Upper lobe of left lung (tissue), 6 donors: ENCODE measurements around the gene ZIC4. TPM values are rescaled to one million over a fixed set of nuclear protein-coding genes. Genes with fewer than 3 reads are reported as not detected.

ENCODE experiments used
- ATAC-seq, 2 donors: fragments of 200-7000 bp; cut with Tn5 transposase; one replicate each; pipeline ENCODE4 v1.9.1; 2022; ENCODE audit warnings: mild to moderate bottlenecking in 2 of 2, moderate library complexity in 2 of 2; ENCODE audit not compliant: low FRiP score in 2 of 2
- DNase-seq, 2 donors: peaks; one replicate each; pipeline ENCODE4 v3.0.0-alpha.2; 2019 to 2020
- H3K27ac ChIP-seq, 4 donors: fragments of 200-600 bp; sonication (generic); one replicate each; pipeline ENCODE4 v1.5.1; 2016 to 2019
- H3K27me3 ChIP-seq, 4 donors: fragments of 200-600 bp; sonication (generic); one replicate each; pipeline ENCODE4 v1.5.1; 2017 to 2019
- H3K36me3 ChIP-seq, 4 donors: fragments of 200-600 bp; sonication (generic); one replicate each; pipeline ENCODE4 v1.5.1; 2016 to 2019
- H3K4me1 ChIP-seq, 4 donors: fragments of 200-600 bp; sonication (generic); one replicate each; pipeline ENCODE4 v1.5.1; 2018 to 2019
- H3K4me3 ChIP-seq, 4 donors: fragments of 200-600 bp; sonication (generic); one replicate each; pipeline ENCODE4 v1.5.1; 2017 to 2019; ENCODE audit warnings: mild to moderate bottlenecking in 2 of 4, moderate library complexity in 1 of 4
- H3K9me3 ChIP-seq, 4 donors: fragments of 200-600 bp; sonication (generic); one replicate each; pipeline ENCODE4 v1.5.1; 2018 to 2019
- EP300 ChIP-seq, 4 donors: sonication (generic); formaldehyde crosslinking; IDR thresholded peaks; one replicate each; pipeline ENCODE4 v1.5.1; 2017; ENCODE audit warnings: antibody characterized with exemption in 4 of 4, control low read depth in 2 of 4
- POLR2A ChIP-seq, 4 donors: fragments of 450-650 bp; IDR thresholded peaks; one replicate each; pipeline ENCODE4 v1.5.1; 2016 to 2017; ENCODE audit warnings: antibody characterized with exemption in 4 of 4, mild to moderate bottlenecking in 2 of 4
- POLR2AphosphoS5 ChIP-seq, 2 donors: sonication (generic); formaldehyde crosslinking; IDR thresholded peaks; one replicate each; pipeline ENCODE4 v1.5.1; 2017; ENCODE audit warnings: antibody characterized with exemption in 2 of 2
- WGBS, 2 donors: methylation state at CpG; one replicate each; pipeline ENCODE4 v1.1.5; 2017 to 2018; 5-methylcytosine and 5-hydroxymethylcytosine counted together
- total RNA-seq, 6 donors: library from RNA; depleted of rRNA in 4 of 6; stranded (reverse); fragments of >200 nt in 4 of 6; gene quantifications; one replicate each; pipeline versions ENCODE4 v1.1.0 to v1.2.1, GENCODE V29; 2016 to 2021
- TF ChIP-seq, protein P1 (sequence below), 6 experiments: fragments of 450-650 bp in 4 of 6; fragments of 200-600 bp in 2 of 6; sonication (generic) in 2 of 6; IDR thresholded peaks; one replicate each; pipeline ENCODE4 v1.5.1; 2016 to 2019; ENCODE audit warnings: antibody characterized with exemption in 6 of 6
- donor health status: DM: no; HTN: no; CAD: no; lungs with moderate emphysema.
- donor health status: DM: no; HTN: yes; CAD: no; lungs with severe emphysema.

ZIC4 gene
- total RNA-seq, 6 donors from 2014 or later = not detected

DNA sequence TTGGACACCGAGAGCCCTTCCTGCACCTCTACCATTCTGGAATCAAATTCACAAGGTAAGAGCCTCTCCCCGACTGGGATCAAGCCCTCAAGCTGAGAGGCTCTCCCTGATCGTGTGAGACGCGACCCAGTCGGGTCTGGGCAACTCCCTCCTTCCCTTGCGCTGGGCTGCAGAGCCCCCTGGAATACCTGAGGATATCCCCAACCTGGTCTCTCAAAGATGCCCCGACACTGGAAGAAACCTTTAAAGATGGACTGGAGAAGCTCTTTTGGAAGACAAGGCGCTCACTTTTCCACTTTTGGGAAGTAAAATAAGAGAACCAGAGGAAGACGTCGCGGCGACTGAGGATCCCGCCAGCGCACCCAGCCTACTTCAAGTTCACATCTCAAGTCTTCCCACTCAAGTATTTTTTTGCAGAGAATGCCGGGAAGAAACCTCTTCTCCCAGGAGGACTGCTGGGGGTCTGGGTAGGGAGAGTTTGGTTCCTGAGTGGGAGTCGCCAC is 33.8 kb downstream of the ZIC4 start:
- WGBS, 2 donors = 4 to 6% methylated on average over 16 to 17 of the region's 17 CpGs
- TF ChIP-seq POLR2A (IDR thresholded peaks at IDR 0.05) (no peak), EP300 (IDR thresholded peaks at IDR 0.05) (no peak), POLR2AphosphoS5 (IDR thresholded peaks at IDR 0.05) (no peak)
- TF ChIP-seq, protein P1, sequence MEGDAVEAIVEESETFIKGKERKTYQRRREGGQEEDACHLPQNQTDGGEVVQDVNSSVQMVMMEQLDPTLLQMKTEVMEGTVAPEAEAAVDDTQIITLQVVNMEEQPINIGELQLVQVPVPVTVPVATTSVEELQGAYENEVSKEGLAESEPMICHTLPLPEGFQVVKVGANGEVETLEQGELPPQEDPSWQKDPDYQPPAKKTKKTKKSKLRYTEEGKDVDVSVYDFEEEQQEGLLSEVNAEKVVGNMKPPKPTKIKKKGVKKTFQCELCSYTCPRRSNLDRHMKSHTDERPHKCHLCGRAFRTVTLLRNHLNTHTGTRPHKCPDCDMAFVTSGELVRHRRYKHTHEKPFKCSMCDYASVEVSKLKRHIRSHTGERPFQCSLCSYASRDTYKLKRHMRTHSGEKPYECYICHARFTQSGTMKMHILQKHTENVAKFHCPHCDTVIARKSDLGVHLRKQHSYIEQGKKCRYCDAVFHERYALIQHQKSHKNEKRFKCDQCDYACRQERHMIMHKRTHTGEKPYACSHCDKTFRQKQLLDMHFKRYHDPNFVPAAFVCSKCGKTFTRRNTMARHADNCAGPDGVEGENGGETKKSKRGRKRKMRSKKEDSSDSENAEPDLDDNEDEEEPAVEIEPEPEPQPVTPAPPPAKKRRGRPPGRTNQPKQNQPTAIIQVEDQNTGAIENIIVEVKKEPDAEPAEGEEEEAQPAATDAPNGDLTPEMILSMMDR (IDR thresholded peaks at IDR 0.05) = no peak
- no peak for DNase-seq
- peaks cover 0 to 2% (median 0%) of the 10 kb centered on the region in 4 donors for H3K9me3 ChIP-seq
- no peaks in the 10 kb centered on the region for H3K4me1 ChIP-seq
- no peak for ATAC-seq
- H3K36me3 ChIP-seq = no peaks in the 10 kb centered on the region
- H3K27ac ChIP-seq = no peak overlapping the region
- H3K4me3 ChIP-seq = no peak overlapping the region
- H3K27me3 ChIP-seq = peaks cover 0 to 38% (median 6%) of the 10 kb centered on the region in 4 donors

DNA sequence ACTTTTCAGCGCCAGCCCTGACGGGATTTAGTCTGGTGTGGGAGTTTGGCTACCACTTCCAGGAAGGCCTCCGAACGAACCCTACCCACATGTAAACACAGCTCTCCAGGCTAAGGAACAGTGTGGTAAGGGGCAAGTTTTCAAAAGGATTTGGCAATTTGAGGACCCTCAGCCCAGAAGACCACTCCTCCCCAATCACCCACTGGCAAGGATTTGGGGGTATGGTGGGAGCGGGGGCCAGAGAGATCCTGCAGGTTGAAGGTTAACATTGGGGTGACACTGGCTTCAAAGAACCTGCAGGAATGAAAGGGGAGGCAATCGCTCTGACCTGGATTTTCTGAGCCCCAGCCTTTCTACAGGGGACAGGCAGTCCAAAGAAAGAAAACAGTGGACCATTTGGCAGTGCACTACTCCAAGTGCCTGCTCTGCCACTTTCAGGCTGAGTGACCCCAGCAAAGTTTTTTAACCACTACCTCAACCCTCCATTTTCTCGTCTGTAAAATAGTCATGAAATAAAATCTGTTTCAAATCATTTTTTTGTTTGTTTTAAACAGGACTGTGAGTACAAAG is 34.5 kb downstream of the ZIC4 start:
- 13 to 14% methylated on average over 7 of the region's 7 CpGs for WGBS, 2 donors
- ATAC-seq = no peak
- no peaks in the 10 kb centered on the region for H3K9me3 ChIP-seq

DNA sequence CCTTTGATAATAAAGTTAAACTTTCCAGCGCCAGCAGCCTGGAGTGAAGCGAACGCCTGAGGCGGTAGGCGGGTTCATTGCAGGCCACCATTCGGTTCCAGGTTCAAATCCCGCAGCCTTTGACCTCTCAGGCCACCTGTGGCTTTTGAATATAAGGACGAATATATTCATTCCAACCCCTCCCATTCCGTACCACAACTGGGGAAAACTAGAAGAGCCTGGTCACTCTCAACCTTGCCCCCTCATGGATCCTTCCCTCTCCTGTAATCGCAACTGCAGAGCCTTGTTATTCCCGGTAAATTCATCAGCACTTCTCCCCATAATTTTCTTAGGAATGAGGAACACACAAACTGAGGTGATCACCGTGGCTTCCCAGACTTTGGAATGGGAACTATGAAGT is 35.2 kb downstream of the ZIC4 start:
- TF ChIP-seq POLR2AphosphoS5 (IDR thresholded peaks at IDR 0.05) = no peak
- TF ChIP-seq, protein P1 (IDR thresholded peaks at IDR 0.05) = no peak
- TF ChIP-seq EP300 (IDR thresholded peaks at IDR 0.05) = no peak
- no peak for TF ChIP-seq POLR2A (IDR thresholded peaks at IDR 0.05)
- H3K9me3 ChIP-seq = no peaks in the 10 kb centered on the region
- no peak overlapping the region for H3K27ac ChIP-seq
- DNase-seq (no peak), ATAC-seq (no peak)
- H3K4me1 ChIP-seq = no peaks in the 10 kb centered on the region
- H3K36me3 ChIP-seq = no peaks in the 10 kb centered on the region
- WGBS, 2 donors = 6 to 8% methylated on average over 12 of the region's 12 CpGs
- peaks cover 0 to 36% (median 4%) of the 10 kb centered on the region in 4 donors for H3K27me3 ChIP-seq
- H3K4me3 ChIP-seq = no peak overlapping the region

More for the DNA sequence above, 34.5 kb downstream of the ZIC4 start:
- peaks cover 0 to 36% (median 4%) of the 10 kb centered on the region in 4 donors for H3K27me3 ChIP-seq
- H3K4me3 ChIP-seq = no peak overlapping the region
- H3K27ac ChIP-seq = no peak overlapping the region
- no peaks in the 10 kb centered on the region for H3K4me1 ChIP-seq
- TF ChIP-seq POLR2A (IDR thresholded peaks at IDR 0.05) = no peak
- TF ChIP-seq EP300 (IDR thresholded peaks at IDR 0.05) = no peak
- TF ChIP-seq, protein P1 (IDR thresholded peaks at IDR 0.05) = no peak
- TF ChIP-seq POLR2AphosphoS5 (IDR thresholded peaks at IDR 0.05) = no peak
- no peak for DNase-seq
- H3K36me3 ChIP-seq = no peaks in the 10 kb centered on the region

DNA sequence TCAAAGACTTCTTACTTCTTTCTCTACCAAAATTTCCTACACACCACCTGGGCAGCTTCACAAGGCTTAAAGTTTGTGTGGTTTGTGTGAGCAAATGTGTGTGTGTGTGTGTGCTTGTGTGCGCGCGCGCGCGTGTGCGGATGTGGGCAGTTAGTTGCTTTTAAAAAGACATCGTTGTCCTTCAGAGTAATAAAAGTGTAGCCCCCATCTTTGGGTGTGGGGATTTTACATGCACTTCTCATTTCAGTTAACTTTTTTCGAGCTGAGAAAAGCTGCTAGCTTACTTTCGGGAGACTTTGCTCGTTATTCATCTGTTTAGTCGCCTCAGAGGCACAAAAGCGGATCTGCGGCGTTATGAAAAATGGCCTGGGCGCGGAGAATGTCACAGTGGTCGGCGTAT is 36.0 kb downstream of the ZIC4 start:
- 11 to 12% methylated on average over 19 of the region's 19 CpGs for WGBS, 2 donors
- DNase-seq = peak in 1 of 2 donors; percentile 59
- TF ChIP-seq EP300 (IDR thresholded peaks at IDR 0.05) (no peak), POLR2A (IDR thresholded peaks at IDR 0.05) (no peak), POLR2AphosphoS5 (IDR thresholded peaks at IDR 0.05) (no peak)
- TF ChIP-seq, protein P1 (IDR thresholded peaks at IDR 0.05) = no peak
- Histone ChIP-seq H3K4me3 (no peak overlapping the region), H3K27me3 (peaks cover 0 to 36% (median 4%) of the 10 kb centered on the region in 4 donors), H3K36me3 (no peaks in the 10 kb centered on the region), H3K9me3 (no peaks in the 10 kb centered on the region), H3K27ac (no peak overlapping the region), H3K4me1 (no peaks in the 10 kb centered on the region)
- ATAC-seq = no peak

DNA sequence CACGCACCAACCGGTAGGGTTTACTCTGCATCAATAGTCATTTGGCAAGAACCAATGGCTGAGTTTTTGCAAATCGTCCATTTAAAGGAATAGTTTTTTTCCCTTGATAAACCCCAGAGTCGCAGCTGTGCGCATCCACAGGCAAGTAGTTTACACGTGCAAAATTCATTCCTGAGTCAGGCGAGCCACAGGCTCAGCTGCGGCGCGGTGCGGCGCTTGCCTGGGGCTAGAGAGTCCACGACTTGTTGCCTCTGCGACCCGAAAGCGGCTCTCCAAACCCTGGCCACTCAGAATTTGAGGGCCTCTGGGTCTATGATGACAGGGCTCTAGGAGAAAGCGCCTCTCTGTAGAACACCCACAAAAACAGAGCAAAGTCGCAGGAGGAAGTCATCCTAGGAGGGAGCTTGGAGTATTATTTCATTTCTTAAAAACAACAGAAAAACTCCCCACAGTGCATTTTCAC is 36.7 kb downstream of the ZIC4 start:
- TF ChIP-seq, protein P1 (IDR thresholded peaks at IDR 0.05) = no peak
- TF ChIP-seq EP300 (IDR thresholded peaks at IDR 0.05) = no peak
- TF ChIP-seq POLR2A (IDR thresholded peaks at IDR 0.05) = no peak
- TF ChIP-seq POLR2AphosphoS5 (IDR thresholded peaks at IDR 0.05) = no peak
- Histone ChIP-seq H3K9me3 (no peaks in the 10 kb centered on the region), H3K27ac (no peak overlapping the region), H3K4me3 (no peak overlapping the region), H3K4me1 (no peaks in the 10 kb centered on the region), H3K27me3 (peaks cover 0 to 36% (median 4%) of the 10 kb centered on the region in 4 donors), H3K36me3 (no peaks in the 10 kb centered on the region)
- WGBS, 2 donors = 12% methylated on average over 5 to 18 of the region's 18 CpGs
- ATAC-seq (no peak), DNase-seq (peak in 1 of 2 donors; percentile 57)
